Right forelimb (tissue), 1 donor: Measurements from ENCODE around the gene RGMB.

Source experiments
- DNase-seq: peaks from one replicate; pipeline ENCODE4 v3.0.0-alpha.2; 2018

The RGMB gene

GRCh38 chr5:98836175-98836574 is 62.7 kb downstream of the RGMB start:
- DNase-seq, result no peak

- peak; percentile 48 for DNase-seq
Observed at GRCh38 chr5:98839469-98840383, 66.3 kb downstream of the RGMB start.

- DNase-seq, result no peak
Observed at GRCh38 chr5:98840946-98841345, 67.5 kb downstream of the RGMB start.

- DNase-seq, result no peak
Observed at GRCh38 chr5:98843481-98843880, 70.0 kb downstream of the RGMB start.

- DNase-seq, result no peak
Observed at GRCh38 chr5:98844865-98845264, 71.4 kb downstream of the RGMB start.

GRCh38 chr5:98845878-98846277 is 72.4 kb downstream of the RGMB start:
- DNase-seq, result no peak
